HG02759 (cell line): ENCODE results near the gene MMP17.
"Not testable (repeated sequence)": the region's sequence is repeated elsewhere in the genome, so short reads cannot be mapped to it uniquely, and the experiment has no call there.

ENCODE experiments used
- ATAC-seq: cut with Tn5 transposase; IDR thresholded peaks from one replicate; pipeline ENCODE4 v1.9.1; 2021; ENCODE audit warnings: mild to moderate bottlenecking, moderate library complexity; ENCODE audit not compliant: unreplicated experiment

Gene MMP17

GRCh38 chr12:131862994-131863710 lies 35.0 kb downstream of the MMP17 start:
- ATAC-seq: no peak

GRCh38 chr12:131863711-131864396 lies 35.7 kb downstream of the MMP17 start:
- ATAC-seq: no peak

- no peak for ATAC-seq
These were observed 36.3 kb downstream of the MMP17 start for GRCh38 chr12:131864469-131864868.

GRCh38 chr12:131865180-131865875 lies 37.1 kb downstream of the MMP17 start:
- no peak for ATAC-seq

DNA sequence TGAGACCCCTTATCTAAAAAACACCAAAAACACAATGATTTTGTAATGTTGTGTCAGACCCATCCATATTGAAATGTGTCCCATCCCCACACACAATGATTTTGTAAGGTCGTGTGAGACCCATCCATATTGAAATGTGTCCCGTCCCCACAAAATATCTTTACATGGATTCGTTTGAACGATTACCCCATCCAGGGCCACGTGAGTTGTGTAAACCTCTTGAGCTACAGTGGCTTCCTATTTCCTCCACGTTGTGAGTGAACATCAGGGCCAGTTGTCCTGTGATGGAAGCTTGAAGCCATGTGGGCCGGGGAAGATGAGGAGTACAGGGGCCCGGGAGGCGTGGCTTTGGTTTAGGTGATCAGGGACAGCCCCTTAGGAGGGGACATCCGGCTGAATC lies 39.3 kb downstream of the MMP17 start:
- no peak for ATAC-seq

DNA sequence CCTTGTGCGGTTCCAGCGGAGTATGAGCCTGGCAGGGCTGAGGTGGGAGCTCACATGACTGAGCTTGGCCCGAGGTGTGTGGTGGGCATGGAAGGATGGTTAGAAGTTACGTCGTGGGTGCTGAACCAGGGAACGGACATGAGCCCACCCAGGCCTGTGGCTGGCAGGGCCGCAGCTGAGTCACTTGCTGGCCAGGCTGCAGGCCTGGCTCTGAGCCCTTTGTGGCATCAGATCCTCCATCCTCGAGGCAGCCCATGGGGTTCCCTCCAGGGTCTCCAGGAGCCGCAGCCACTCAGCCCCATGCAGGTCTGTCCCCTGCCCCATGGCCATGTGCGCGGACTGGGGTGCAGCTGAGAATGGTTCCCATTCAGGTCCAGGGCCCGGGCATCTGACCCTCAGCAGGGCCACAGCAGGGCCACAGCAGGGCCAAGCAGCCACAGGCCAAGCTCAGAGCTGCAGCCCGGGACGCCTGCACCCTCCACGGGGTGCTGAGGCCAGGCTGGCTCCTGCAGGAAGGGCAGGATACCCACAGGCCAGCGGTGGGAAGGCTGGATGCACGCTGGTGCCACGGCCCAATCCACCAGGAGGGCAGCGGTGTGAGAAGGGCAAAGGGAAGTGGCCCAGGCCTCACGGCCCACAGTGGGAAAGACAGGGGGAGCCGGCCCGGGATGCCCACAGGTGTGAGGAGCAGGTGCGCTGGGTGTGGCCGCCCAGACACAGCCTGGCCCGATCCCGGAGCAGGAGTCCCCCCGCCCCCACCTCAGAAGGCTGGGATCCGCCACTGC lies 39.9 kb downstream of the MMP17 start:
- no peak for ATAC-seq

GRCh38 chr12:131869871-131870418 lies 41.8 kb downstream of the MMP17 start:
- ATAC-seq: no peak

GRCh38 chr12:131871677-131872076 lies 43.5 kb downstream of the MMP17 start:
- ATAC-seq: no peak

DNA sequence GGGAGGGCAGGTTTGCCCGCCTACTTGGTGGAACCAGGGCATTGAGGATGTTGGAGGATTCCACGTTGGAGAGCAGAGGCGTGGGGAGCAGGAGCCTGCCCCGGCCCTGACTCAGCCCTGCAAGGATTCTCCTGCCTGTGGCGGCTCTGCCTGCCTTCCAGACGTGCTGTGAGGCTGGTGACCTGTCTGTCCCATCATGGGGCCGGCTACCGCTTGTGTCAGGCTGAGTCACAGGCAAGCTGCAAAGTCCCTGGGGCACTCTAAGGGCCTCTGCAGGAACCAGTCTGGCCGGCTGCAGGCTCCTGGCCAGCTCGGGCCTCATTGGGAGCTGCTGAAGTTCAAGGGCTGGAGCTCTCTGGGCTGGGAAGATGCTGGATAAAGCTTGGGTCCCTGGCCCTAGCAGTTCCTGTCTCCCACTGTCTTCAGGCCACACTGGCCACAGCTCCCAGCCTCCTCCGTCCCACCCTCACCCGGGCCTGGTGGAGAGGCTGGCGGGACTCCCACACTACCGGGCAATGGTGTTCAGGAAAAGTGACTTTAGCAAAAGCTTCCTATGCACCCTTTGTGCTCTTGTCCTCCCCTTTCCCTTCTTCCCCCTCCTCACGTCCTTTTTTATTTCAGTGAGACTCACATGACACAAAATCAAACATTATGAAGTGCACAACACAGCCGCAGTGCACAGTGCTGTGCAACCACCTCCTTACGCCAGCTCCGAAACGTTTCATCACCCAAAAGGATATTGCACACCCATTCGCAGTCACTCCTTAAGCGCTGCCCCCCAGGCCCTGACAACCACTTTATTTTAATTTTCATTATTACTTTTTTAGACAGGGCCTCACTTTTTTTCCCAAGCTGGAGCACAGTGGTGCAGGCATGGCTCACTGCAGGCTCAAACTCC lies 44.2 kb downstream of the MMP17 start:
- no peak for ATAC-seq

DNA sequence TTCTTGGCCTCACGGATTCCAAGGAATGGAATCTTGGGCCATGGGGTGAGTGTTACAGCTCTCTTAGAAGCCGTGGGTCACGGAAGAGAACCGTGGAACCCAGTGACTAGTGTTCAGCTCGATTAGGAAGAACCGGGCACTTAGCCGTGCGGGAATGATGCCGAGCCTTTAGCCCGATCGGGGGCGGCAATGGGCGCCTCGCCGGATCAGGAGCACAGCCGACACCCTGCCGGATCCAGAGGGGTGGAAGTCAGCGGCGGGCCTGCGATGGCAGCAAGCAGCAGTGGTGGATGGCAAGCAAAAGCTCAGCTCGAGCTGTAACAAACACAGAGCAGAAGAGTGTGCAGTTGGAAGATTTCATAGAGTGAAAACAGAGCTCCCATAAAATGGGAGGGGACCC lies 45.1 kb downstream of the MMP17 start:
- ATAC-seq: no peak

- not testable (repeated sequence) for ATAC-seq
These were observed 46.8 kb downstream of the MMP17 start for GRCh38 chr12:131874972-131875371.

GRCh38 chr12:131877216-131877615 lies 49.0 kb downstream of the MMP17 start:
- not testable (repeated sequence) for ATAC-seq

GRCh38 chr12:131878436-131878835 lies 50.2 kb downstream of the MMP17 start:
- not testable (repeated sequence) for ATAC-seq

- no peak for ATAC-seq
These were observed 54.8 kb downstream of the MMP17 start for GRCh38 chr12:131882804-131883520.

DNA sequence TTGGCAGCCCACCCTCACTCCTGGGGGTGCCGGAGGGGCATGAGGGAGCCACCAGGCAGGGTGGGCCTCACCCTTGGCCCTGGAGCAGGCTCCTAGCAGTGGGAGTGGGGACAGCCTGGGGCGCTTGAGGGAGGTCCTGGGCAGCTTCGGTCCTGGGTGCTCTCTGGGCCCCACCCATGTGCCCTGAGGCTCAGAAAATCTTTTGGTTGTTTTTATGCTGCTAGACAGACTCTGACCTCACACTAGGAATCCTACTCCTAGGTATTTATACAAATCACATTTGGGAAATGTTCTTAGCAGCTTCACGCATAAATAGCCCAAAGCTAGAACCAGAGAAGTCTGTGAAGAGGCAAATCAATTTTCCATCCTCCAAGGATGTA lies 55.3 kb downstream of the MMP17 start:
- no peak for ATAC-seq

- ATAC-seq: not testable (repeated sequence)
These were observed 56.9 kb downstream of the MMP17 start for GRCh38 chr12:131885076-131885475.

DNA sequence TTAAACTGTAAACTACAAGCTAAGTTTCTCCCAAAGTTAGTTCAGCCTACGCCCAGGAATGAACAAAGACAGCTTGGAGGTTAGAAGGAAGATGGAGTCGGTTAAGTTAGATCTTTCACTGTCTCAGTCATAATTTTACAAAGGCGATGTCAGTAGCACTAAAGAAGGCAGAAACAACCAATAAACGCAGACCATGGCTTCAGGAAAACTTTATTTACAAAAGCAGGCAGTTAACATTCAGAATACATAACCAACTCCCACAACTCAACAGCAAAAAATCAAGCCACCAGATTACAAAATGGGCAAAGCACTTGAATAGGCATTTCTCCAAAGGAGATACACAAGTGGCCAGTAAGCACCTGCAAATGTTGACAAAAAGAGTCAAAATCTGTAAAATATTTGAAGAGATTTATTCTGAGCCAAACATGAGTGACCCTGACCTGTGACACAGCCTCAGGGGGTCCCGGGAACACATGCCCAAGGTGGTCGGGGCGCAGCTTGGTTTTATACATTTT lies 57.4 kb downstream of the MMP17 start:
- no peak for ATAC-seq

GRCh38 chr12:131891722-131892121 lies 63.5 kb downstream of the MMP17 start:
- not testable (repeated sequence) for ATAC-seq
